Measurements from ENCODE around the gene PRRX1.

PRRX1 gene

GRCh38 chr1:170664828-170665612 lies 1.1 kb downstream of the PRRX1 start:
- FAIRE-seq, result no peak

GRCh38 chr1:170665629-170666028 lies 1.7 kb downstream of the PRRX1 start:
- FAIRE-seq, result no peak

GRCh38 chr1:170666541-170667254 lies 2.8 kb downstream of the PRRX1 start:
- no peak for FAIRE-seq

DNA sequence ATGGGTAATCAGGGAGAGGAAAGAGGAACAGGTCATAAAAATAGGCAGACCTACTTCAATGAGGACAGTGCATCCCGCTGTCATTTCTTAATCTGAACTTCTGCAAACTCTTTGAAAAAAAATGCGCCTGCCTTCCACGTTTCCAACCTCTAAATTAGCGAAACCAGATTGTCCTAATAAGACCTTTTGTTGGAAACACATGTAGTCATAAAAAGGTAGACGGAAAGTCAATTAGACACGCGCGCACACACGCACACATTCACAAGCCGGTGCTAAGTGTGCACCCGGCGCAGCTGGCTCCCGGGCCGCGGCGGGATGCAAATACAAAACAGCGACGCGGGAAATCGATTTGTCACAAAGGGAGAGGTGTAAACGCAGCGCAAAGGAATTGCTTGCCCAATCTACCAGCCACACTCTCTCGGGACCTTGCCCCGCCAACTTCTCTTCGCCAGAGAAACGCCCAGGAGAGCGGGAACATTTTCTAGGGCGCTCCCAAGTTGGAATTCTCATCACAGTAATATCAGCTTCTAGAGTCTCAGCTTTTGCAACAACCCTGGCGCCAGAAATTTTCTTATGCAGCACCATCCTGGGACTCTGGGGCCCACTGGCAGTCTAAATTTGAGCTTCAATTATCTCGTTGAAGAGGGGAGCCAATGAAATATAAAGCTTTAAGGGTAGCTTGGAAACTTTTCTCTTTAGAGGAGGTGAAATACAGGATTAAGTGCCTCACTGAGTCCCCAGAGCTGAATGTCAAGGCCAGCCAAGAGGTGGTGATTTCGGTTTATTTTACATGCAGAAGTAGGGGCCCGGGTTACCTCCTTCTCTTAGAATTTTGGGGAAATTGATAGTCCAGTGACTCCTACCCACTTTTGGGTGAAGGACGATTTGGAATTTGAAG lies 4.5 kb downstream of the PRRX1 start:
- no peak for FAIRE-seq

DNA sequence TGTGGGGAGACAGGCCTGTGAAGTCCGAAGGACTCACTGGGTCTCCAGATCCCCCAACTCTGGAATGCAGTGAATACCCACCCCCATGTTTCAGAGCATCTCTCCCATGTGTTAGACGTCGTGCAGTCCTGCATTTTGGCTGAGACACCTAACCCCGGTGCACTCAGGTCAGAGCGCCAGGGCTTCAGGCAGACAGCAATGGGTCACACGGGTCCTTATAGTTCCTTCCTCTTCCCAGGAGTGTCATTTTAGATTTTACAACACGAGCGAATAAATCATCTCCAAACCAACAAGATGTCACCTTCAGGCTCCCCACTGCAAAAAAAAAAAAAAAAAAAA lies 5.1 kb downstream of the PRRX1 start:
- no peak for FAIRE-seq

- FAIRE-seq, result no peak
These were observed 5.9 kb downstream of the PRRX1 start for GRCh38 chr1:170669586-170670530.

DNA sequence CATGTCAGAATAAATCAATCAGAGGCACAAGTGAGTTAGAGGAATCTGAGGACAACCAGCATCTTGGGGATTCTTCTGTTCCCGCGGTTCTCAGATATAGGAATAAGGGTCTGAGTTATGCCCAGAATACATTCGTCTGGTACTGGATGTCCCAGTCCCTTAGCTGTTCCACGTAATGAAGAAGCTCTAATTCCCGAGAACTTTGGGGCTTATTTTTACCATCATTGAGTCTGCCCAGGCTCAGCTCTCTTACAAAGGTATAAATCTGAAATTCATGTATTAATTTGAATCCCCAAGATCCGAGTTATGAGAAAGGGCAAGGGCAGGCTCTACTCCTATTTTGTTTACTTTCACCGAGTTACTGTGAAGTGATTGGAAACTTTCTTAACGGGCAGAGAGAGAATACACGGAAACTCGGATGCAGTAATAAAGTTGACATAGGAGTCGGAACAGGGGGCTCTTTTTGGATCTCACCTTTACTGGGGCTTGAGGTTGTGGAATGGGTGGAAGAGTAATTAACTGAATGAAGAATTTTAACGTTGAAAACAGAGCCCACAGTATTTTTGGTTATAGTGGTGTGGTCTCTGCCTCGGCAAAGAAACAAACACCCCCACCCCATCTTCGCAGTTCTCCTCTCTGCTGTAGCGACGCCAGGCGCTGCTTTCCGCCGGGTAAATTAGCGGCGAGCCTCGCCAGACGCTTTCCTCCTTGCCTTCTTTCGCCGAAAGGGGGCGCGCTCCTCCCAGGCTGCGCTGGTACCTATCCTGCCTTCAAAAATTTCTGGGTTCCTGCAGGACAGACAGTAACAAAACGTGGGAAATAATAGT lies 7.1 kb downstream of the PRRX1 start:
- FAIRE-seq, result no peak

- no peak for FAIRE-seq
These were observed 7.7 kb downstream of the PRRX1 start for GRCh38 chr1:170671629-170671963.

DNA sequence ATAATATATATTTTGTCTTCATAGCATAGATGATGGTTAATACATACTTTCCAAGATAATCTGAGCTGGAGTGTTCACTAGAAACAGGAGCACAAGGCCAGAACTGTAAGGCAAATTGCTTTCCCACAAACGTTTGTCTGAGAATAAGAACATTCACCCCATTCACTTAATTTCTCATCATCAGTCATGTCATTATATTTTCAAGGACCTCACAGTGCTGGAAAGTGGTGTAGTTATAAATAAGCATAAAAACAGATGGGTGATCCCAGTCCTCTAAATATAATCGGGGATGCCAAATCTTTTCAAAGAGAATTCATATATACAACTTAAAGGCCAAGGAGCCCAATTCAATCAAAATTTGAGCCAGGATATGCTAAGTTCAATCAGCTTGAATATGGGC lies 8.4 kb downstream of the PRRX1 start:
- no peak for FAIRE-seq

DNA sequence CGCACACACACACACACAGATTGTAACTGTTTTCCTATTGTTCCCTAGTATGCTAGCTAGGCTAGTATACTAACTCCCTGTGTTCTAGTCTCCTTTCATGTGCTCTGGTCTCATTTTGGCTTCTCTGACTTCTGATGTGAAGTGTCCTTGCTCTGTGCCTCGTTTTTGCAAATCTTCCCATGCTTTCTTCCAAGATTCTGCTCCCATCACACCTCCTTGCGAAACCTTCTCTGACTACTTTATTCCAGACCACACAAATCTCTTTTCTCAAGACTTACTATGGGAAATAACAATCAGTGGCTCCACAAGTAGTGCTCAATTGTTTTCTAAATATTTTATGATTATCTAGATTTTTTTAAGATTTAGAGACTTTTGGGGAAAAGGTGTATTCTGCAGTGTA lies 10.3 kb downstream of the PRRX1 start:
- FAIRE-seq, result no peak

- no peak for FAIRE-seq
These were observed 11.1 kb downstream of the PRRX1 start for GRCh38 chr1:170674986-170675385.

DNA sequence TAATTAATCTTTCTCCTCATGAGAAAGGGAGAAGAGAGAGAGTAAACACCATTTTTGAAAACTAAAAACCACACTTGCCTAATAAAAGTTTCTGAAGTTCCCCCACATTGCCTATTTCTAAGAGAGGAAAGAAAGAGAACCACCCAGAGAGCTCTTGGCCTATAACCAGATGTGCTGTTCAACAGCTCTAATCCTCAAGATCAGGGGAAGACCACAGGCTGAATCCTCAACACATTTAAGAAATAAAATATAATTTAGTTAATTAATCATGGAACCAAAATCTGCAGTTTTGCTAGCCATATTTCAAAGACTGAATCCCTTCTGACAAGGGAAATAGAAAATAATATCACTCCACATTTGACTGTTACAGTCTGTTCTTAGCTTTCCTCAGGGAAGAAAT lies 11.9 kb downstream of the PRRX1 start:
- FAIRE-seq, result peak; percentile 86

GRCh38 chr1:170676628-170677027 lies 12.7 kb downstream of the PRRX1 start:
- no peak for FAIRE-seq

DNA sequence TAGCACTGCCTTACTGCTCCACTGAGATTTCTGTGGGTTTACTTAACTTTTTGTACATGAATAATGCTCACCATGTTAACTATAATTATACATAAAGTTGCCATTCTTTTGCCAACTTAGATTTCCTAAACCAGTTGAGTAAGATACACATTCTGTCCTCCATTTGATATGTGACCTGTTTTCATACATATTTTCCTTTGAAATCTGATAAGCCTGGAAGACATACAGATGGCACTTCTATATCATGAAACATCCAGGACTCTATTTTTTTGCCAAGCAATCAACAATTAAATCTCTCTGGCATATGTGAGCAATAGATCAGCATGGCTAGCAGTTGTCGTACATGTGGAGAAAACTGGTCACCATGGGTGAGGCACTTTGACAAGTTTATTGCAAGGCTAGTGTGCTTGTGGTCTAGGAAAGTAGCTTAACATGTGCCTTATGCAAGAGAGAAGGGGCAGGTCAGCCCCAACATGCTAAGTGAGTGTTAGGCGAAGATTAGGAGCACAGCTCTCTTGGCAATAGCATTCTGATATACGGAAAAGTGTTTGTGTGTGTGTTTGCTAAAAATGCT lies 14.2 kb downstream of the PRRX1 start:
- FAIRE-seq, result no peak

GRCh38 chr1:170680428-170680827 lies 16.5 kb downstream of the PRRX1 start:
- FAIRE-seq, result no peak

GRCh38 chr1:170682169-170682568 lies 18.2 kb downstream of the PRRX1 start:
- FAIRE-seq, result no peak

- FAIRE-seq, result no peak
These were observed 18.9 kb downstream of the PRRX1 start for GRCh38 chr1:170682809-170683208.

- no peak for FAIRE-seq
These were observed 21.2 kb downstream of the PRRX1 start for GRCh38 chr1:170685166-170685565.

GRCh38 chr1:170686291-170686690 lies 22.4 kb downstream of the PRRX1 start:
- FAIRE-seq, result no peak

DNA sequence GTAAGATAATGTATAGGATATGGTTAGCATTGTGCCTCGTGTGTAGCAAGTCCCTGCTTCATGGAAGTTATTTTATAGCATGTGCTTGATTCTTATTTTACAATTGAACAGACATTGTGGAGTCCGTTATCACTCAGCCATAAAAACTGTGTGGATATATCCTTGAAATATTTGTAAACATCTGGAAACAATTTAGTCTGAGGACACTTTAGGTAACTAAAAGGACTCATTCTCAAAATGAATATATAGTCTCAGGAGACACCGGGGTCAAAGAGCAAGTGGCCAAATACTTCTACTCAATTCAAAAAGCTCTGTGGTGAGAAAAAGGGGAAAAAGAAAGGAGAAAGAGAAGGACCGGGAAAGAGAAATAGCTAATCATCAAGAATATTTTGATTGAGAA lies 23.7 kb downstream of the PRRX1 start:
- peak; percentile 71 for FAIRE-seq

DNA sequence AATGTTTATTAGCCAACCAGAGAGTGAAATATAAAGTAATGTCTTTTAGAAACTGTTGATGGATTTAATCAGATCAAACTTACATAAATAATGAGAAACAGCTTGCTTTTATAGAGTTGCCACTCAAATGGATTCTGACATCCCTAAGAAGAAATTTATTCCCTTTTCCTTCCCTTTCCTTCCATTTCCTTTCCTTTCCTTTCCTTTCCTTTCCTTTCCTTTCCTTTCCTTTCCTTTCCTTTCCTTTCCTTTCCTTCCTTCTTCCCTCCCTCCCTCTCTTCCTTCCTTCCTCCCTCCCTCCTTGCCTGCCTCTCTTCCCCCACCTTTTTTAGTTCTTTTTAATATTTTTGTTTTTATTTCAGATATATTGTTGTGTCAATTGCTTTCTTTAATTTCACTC lies 27.3 kb downstream of the PRRX1 start:
- FAIRE-seq, result no peak

Measured in endometrium (tissue), 2 donors.